K562 (cell line): Measurements from ENCODE around the gene DOK1. TPM values are rescaled to one million over a fixed set of nuclear protein-coding genes. Genes with fewer than 3 reads are reported as not detected.

Source experiments
- ARID4B ChIP-seq: sonication (generic); formaldehyde crosslinking; IDR thresholded peaks from 2 replicates; pipeline ENCODE4 v1.8.0; 2022; ENCODE audit warnings: mild to moderate bottlenecking, missing genetic modification reagents
- BCL6 ChIP-seq: fragments of 250-450 bp; sonication (Bioruptor Pico); IDR thresholded peaks from 2 replicates; pipeline ENCODE4 v1.4.0; 2020
- BCLAF1 ChIP-seq, 2 experiments: fragments of 450-650 bp in 1 of 2; IDR thresholded peaks; 2 replicates each; pipeline ENCODE4 v1.6.1; 2011 to 2017; ENCODE audit warnings: low read depth in 2 of 2, antibody characterized with exemption in 1 of 2, borderline replicate concordance in 1 of 2, low read length in 1 of 2, mild to moderate bottlenecking in 1 of 2, mixed read lengths in 1 of 2; ENCODE audit not compliant: control insufficient read depth in 1 of 2
- GATAD2B ChIP-seq: fragments of 450-650 bp; IDR thresholded peaks from 2 replicates; pipeline ENCODE4 v1.6.1; 2017; ENCODE audit warnings: mild to moderate bottlenecking, borderline replicate concordance
- MNT ChIP-seq, 2 experiments: fragments of 450-650 bp; conservative IDR thresholded peaks; 2 replicates each; pipeline ENCODE4 v1.6.1; 2017; ENCODE audit warnings: mild to moderate bottlenecking in 2 of 2, moderate library complexity in 2 of 2
- PHB ChIP-seq: fragments of 250-450 bp; sonication (Bioruptor Pico); IDR thresholded peaks from 2 replicates; pipeline ENCODE4 v1.5.0; 2021
- RFX1 ChIP-seq: fragments of 450-650 bp; IDR thresholded peaks from 2 replicates; pipeline ENCODE4 v1.6.1; 2016; ENCODE audit warnings: mild to moderate bottlenecking, moderate library complexity
- TAF1 ChIP-seq: IDR thresholded peaks from 2 replicates; pipeline ENCODE4 v1.6.1; 2011; ENCODE audit warnings: mild to moderate bottlenecking, low read length, moderate library complexity; ENCODE audit not compliant: insufficient read depth, control insufficient read depth, severe bottlenecking; ENCODE audit errors: extremely low read depth
- ZBTB2 ChIP-seq: fragments of 450-650 bp; IDR thresholded peaks from 2 replicates; pipeline ENCODE4 v1.6.1; 2016; ENCODE audit warnings: antibody characterized with exemption
- ZKSCAN3 ChIP-seq: fragments of 250-450 bp; sonication (Bioruptor Pico); IDR thresholded peaks from 2 replicates; pipeline ENCODE4 v1.4.0; 2020
- polyA plus RNA-seq, 8 experiments: library from polyadenylated mRNA; depleted of rRNA in 4 of 8; stranded (reverse) in 5 of 8; unstranded in 3 of 8; fragments of >200 nt; fragmentation: Nextera tagmentation in 2 of 8; fragmentation: Illumina TruSeq in 1 of 8; extraction: Ambion mirVana in 2 of 8; extraction: Trizol in 1 of 8; gene quantifications; 2 replicates each; pipeline versions ENCODE4 v1.2.1 to v1.2.3, GENCODE V29; 2011 to 2014; ENCODE audit warnings: inconsistent platforms in 1 of 8, missing spikeins in 1 of 8
- total RNA-seq, 7 experiments: library from RNA; depleted of rRNA in 6 of 7; stranded (reverse); fragments of >200 nt in 6 of 7; fragmentation: Illumina TruSeq in 2 of 7; extraction: Trizol in 2 of 7; gene quantifications; 2 replicates each; pipeline versions ENCODE4 v1.2.1 to v1.2.3, GENCODE V29; 2011 to 2021; ENCODE audit warnings: low replicate concordance in 1 of 7

DOK1 gene
- total and polyA plus RNA-seq, 9 of the 15 experiments (the other 6 are each of a cell fraction or from before 2014, with no cell fraction given): 0.59 to 36.4 (median 16.1) TPM

- TF ChIP-seq ARID4B (CRISPR knock-in tag): peak; percentile 64
- TF ChIP-seq ZKSCAN3 (CRISPR knock-in tag): no peak
- peak; percentile 62; the same call in 1 of the 2 replicates for TF ChIP-seq ZBTB2
- no peak for TF ChIP-seq BCLAF1 (IDR thresholded peaks at IDR 0.05; ENCODE audit: borderline replicate concordance in 1 of 2, control insufficient read depth in 1 of 2, low read depth in 2 of 2, low read length in 1 of 2)
- TF ChIP-seq BCL6 (CRISPR knock-in tag): no peak
- TF ChIP-seq TAF1: no peak
- TF ChIP-seq GATAD2B: no peak
- TF ChIP-seq MNT (conservative IDR thresholded peaks at IDR 0.05): peak in 1 of 2 experiments; percentile 12; a peak in 3 of 4 replicates
- no peak for TF ChIP-seq RFX1
- no peak for TF ChIP-seq PHB (CRISPR knock-in tag)
These were observed 456 bp downstream of the DOK1 start (continued) for GRCh38 chr2:74554820-74555531.
